ENCODE results near the gene LDLRAP1.
A peak's percentile ranks its signal among the peaks of the same experiment; 100 is the strongest.

The LDLRAP1 gene

GRCh38 chr1:25609921-25610320, 66.5 kb downstream of the LDLRAP1 start:
- DNase-seq (ENCODE audit: low read depth): no peak

- DNase-seq (ENCODE audit: low read depth): no peak
Observed at GRCh38 chr1:25610822-25611630, 67.6 kb downstream of the LDLRAP1 start.

GRCh38 chr1:25611843-25612242, 68.4 kb downstream of the LDLRAP1 start:
- DNase-seq (ENCODE audit: low read depth): no peak

- no peak for DNase-seq (ENCODE audit: low read depth)
Observed at GRCh38 chr1:25612421-25612820, 69.0 kb downstream of the LDLRAP1 start.

- no peak for DNase-seq (ENCODE audit: low read depth)
Observed at GRCh38 chr1:25613091-25613490, 69.7 kb downstream of the LDLRAP1 start.

GRCh38 chr1:25614501-25615171, 71.2 kb downstream of the LDLRAP1 start:
- no peak for DNase-seq (ENCODE audit: low read depth)

GRCh38 chr1:25615172-25615541, 71.8 kb downstream of the LDLRAP1 start:
- no peak for DNase-seq (ENCODE audit: low read depth)

- no peak for DNase-seq (ENCODE audit: low read depth)
Observed at GRCh38 chr1:25615563-25616094, 72.2 kb downstream of the LDLRAP1 start.

- peak; percentile 65 for DNase-seq (ENCODE audit: low read depth)
Observed at GRCh38 chr1:25616095-25616986, 72.9 kb downstream of the LDLRAP1 start, which contains the start of gene MAN1C1. Gene MAN1C1 (plus strand): TSS chr1:25616791. CDS start chr1:25617798, 1,007 bp downstream.

GRCh38 chr1:25616987-25617624, 73.7 kb downstream of the LDLRAP1 start:
- DNase-seq (ENCODE audit: low read depth): no peak

GRCh38 chr1:25617625-25618432, 74.4 kb downstream of the LDLRAP1 start:
- no peak for DNase-seq (ENCODE audit: low read depth)

GRCh38 chr1:25618433-25618808, 75.0 kb downstream of the LDLRAP1 start:
- DNase-seq (ENCODE audit: low read depth): no peak
